WTC11 (cell line): ENCODE results near the gene FAM32A.

Experiments used
- ATF2 ChIP-seq: sonication (generic); formaldehyde crosslinking; IDR thresholded peaks from 2 replicates; pipeline ENCODE4 v1.8.1; 2022; ENCODE audit warnings: low read depth, missing genetic modification reagents, borderline replicate concordance
- CBFB ChIP-seq: sonication (generic); formaldehyde crosslinking; IDR thresholded peaks from 2 replicates; pipeline ENCODE4 v1.8.1; 2022; ENCODE audit warnings: mild to moderate bottlenecking, low read depth, missing genetic modification reagents
- E2F4 ChIP-seq: sonication (generic); formaldehyde crosslinking; IDR thresholded peaks from 2 replicates; pipeline ENCODE4 v1.8.1; 2022; ENCODE audit warnings: low read depth, mild to moderate bottlenecking, moderate library complexity, missing genetic modification reagents, borderline replicate concordance
- JUN ChIP-seq: sonication (generic); formaldehyde crosslinking; IDR thresholded peaks from 2 replicates; pipeline ENCODE4 v1.8.0; 2023; ENCODE audit warnings: mild to moderate bottlenecking, missing genetic modification reagents
- MAX ChIP-seq: sonication (generic); formaldehyde crosslinking; IDR thresholded peaks from 2 replicates; pipeline ENCODE4 v1.8.0; 2022; ENCODE audit warnings: mild to moderate bottlenecking, missing genetic modification reagents
- NR2C2 ChIP-seq: sonication (generic); formaldehyde crosslinking; IDR thresholded peaks from 2 replicates; pipeline ENCODE4 v1.8.0; 2022; ENCODE audit warnings: mild to moderate bottlenecking, missing genetic modification reagents
- TF ChIP-seq, protein P1 (sequence below): fragments of 200-600 bp; IDR thresholded peaks from 2 replicates; pipeline ENCODE4 v1.8.0; 2022; ENCODE audit warnings: antibody characterized with exemption
- TF ChIP-seq, protein P2 (sequence below): sonication (generic); formaldehyde crosslinking; IDR thresholded peaks from 2 replicates; pipeline ENCODE4 v1.8.1; 2023; ENCODE audit warnings: mild to moderate bottlenecking, missing genetic modification reagents, borderline replicate concordance

DNA sequence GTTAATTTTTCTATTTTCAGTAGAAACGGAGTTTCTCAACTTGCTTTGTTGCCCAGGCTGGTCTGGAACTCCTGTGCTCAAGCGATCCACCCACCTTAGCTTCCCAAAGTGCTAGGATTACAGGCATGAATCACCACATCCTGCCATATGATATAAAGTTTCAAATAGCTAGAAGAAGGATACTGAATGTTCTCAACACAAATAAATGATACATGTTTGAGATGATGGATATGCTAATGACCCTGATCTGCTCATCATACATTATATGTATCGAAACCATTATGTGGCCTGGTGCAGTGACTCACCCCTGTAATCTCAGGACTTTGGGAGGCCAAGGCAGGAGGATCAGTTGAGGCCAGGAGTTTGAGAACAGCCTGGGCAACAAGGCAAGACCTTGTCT, 23.4 kb upstream of the FAM32A start:
- TF ChIP-seq MAX (no peak), JUN (CRISPR knock-in tag) (no peak), CBFB (CRISPR knock-in tag) (no peak), E2F4 (no peak), NR2C2 (CRISPR knock-in tag) (no peak), ATF2 (CRISPR knock-in tag) (no peak)
- TF ChIP-seq, protein P1, sequence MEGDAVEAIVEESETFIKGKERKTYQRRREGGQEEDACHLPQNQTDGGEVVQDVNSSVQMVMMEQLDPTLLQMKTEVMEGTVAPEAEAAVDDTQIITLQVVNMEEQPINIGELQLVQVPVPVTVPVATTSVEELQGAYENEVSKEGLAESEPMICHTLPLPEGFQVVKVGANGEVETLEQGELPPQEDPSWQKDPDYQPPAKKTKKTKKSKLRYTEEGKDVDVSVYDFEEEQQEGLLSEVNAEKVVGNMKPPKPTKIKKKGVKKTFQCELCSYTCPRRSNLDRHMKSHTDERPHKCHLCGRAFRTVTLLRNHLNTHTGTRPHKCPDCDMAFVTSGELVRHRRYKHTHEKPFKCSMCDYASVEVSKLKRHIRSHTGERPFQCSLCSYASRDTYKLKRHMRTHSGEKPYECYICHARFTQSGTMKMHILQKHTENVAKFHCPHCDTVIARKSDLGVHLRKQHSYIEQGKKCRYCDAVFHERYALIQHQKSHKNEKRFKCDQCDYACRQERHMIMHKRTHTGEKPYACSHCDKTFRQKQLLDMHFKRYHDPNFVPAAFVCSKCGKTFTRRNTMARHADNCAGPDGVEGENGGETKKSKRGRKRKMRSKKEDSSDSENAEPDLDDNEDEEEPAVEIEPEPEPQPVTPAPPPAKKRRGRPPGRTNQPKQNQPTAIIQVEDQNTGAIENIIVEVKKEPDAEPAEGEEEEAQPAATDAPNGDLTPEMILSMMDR: no peak
- TF ChIP-seq, protein P2, sequence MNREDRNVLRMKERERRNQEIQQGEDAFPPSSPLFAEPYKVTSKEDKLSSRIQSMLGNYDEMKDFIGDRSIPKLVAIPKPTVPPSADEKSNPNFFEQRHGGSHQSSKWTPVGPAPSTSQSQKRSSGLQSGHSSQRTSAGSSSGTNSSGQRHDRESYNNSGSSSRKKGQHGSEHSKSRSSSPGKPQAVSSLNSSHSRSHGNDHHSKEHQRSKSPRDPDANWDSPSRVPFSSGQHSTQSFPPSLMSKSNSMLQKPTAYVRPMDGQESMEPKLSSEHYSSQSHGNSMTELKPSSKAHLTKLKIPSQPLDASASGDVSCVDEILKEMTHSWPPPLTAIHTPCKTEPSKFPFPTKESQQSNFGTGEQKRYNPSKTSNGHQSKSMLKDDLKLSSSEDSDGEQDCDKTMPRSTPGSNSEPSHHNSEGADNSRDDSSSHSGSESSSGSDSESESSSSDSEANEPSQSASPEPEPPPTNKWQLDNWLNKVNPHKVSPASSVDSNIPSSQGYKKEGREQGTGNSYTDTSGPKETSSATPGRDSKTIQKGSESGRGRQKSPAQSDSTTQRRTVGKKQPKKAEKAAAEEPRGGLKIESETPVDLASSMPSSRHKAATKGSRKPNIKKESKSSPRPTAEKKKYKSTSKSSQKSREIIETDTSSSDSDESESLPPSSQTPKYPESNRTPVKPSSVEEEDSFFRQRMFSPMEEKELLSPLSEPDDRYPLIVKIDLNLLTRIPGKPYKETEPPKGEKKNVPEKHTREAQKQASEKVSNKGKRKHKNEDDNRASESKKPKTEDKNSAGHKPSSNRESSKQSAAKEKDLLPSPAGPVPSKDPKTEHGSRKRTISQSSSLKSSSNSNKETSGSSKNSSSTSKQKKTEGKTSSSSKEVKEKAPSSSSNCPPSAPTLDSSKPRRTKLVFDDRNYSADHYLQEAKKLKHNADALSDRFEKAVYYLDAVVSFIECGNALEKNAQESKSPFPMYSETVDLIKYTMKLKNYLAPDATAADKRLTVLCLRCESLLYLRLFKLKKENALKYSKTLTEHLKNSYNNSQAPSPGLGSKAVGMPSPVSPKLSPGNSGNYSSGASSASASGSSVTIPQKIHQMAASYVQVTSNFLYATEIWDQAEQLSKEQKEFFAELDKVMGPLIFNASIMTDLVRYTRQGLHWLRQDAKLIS: no peak
